Measurements from ENCODE around the gene ZMIZ1. TPM values are rescaled to one million over a fixed set of nuclear protein-coding genes. Genes with fewer than 3 reads are reported as not detected.
A peak's percentile ranks its signal among the peaks of the same experiment; 100 is the strongest.

The ZMIZ1 gene
- total and polyA plus RNA-seq, 4 donors, result 18.3 to 80.2 (median 42.6) TPM

DNA sequence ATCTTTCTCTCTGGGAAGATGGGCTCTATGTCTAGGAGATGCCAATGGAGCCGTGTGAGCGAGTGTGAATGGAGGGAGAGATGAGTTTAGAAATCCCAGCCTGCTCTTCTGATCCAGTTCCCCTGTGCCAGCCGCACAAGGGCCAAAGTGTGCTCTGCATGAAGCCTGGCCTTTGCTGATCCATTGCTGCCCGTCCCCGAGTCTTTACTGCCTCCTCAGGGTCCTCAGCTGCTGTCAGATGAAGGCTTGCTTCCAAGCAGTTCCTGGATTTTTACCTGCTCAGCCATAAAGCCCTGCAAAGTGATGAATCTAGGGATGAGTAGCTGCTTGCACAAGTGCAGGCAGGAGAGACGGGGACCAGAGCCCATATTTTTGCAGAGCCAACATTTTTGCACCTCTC, 115.9 kb downstream of the ZMIZ1 start:
- Histone ChIP-seq H3K9me3 (ENCODE audit: control insufficient read depth in 4 of 4, insufficient read depth in 3 of 4, low read length in 3 of 4) (no peaks in the 10 kb centered on the region), H3K27ac (ENCODE audit: low read depth in 1 of 2, low read length in 1 of 2) (peak overlapping the region; percentile 29 to 36), H3K27me3 (ENCODE audit: control insufficient read depth in 3 of 3, insufficient read depth in 3 of 3, low read length in 2 of 3) (no peaks in the 10 kb centered on the region), H3K36me3 (ENCODE audit: control insufficient read depth in 4 of 4, insufficient read depth in 4 of 4, low read length in 4 of 4) (peaks cover 0 to 16% (median 4%) of the 10 kb centered on the region in 4 donors), H3K4me1 (ENCODE audit: control insufficient read depth in 5 of 5, insufficient read depth in 5 of 5, low read length in 5 of 5) (peaks cover 10 to 65% (median 54%) of the 10 kb centered on the region in 5 donors), H3K4me3 (no peak overlapping the region), H3K9ac (ENCODE audit: insufficient read depth in 1 of 2, low read length in 2 of 2) (no peak overlapping the region)
- WGBS, 2 donors, result 59 to 76% methylated on average over 6 of the region's 6 CpGs
- no peak for ATAC-seq (ENCODE audit: insufficient read depth, low FRiP score)
- TF ChIP-seq, protein P1, sequence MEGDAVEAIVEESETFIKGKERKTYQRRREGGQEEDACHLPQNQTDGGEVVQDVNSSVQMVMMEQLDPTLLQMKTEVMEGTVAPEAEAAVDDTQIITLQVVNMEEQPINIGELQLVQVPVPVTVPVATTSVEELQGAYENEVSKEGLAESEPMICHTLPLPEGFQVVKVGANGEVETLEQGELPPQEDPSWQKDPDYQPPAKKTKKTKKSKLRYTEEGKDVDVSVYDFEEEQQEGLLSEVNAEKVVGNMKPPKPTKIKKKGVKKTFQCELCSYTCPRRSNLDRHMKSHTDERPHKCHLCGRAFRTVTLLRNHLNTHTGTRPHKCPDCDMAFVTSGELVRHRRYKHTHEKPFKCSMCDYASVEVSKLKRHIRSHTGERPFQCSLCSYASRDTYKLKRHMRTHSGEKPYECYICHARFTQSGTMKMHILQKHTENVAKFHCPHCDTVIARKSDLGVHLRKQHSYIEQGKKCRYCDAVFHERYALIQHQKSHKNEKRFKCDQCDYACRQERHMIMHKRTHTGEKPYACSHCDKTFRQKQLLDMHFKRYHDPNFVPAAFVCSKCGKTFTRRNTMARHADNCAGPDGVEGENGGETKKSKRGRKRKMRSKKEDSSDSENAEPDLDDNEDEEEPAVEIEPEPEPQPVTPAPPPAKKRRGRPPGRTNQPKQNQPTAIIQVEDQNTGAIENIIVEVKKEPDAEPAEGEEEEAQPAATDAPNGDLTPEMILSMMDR (IDR thresholded peaks at IDR 0.05; ENCODE audit: control extremely low read depth, extremely low read depth), result no peak
- no peak for DNase-seq

GRCh38 chr10:79185067-79185774, 116.5 kb downstream of the ZMIZ1 start:
- TF ChIP-seq, protein P1 (IDR thresholded peaks at IDR 0.05; ENCODE audit: control extremely low read depth, extremely low read depth), result no peak
- DNase-seq (peak; percentile 75 to 86 (median 77)), ATAC-seq (ENCODE audit: insufficient read depth, low FRiP score) (no peak)
- Histone ChIP-seq H3K36me3 (ENCODE audit: control insufficient read depth in 4 of 4, insufficient read depth in 4 of 4, low read length in 4 of 4) (peaks cover 0 to 13% (median 4%) of the 10 kb centered on the region in 4 donors), H3K27me3 (ENCODE audit: control insufficient read depth in 3 of 3, insufficient read depth in 3 of 3, low read length in 2 of 3) (no peaks in the 10 kb centered on the region), H3K9ac (ENCODE audit: insufficient read depth in 1 of 2, low read length in 2 of 2) (peak overlapping the region in 1 of 2 donors; percentile 59), H3K4me3 (no peak overlapping the region), H3K4me1 (ENCODE audit: control insufficient read depth in 5 of 5, insufficient read depth in 5 of 5, low read length in 5 of 5) (peaks cover 10 to 70% (median 49%) of the 10 kb centered on the region in 5 donors), H3K9me3 (ENCODE audit: control insufficient read depth in 4 of 4, insufficient read depth in 3 of 4, low read length in 3 of 4) (no peaks in the 10 kb centered on the region), H3K27ac (ENCODE audit: low read depth in 1 of 2, low read length in 1 of 2) (peak overlapping the region; percentile 29 to 34)
- 36% methylated on average over 12 of the region's 12 CpGs for WGBS, 2 donors

- Histone ChIP-seq H3K4me3 (no peak overlapping the region), H3K4me1 (ENCODE audit: control insufficient read depth in 5 of 5, insufficient read depth in 5 of 5, low read length in 5 of 5) (peaks cover 10 to 71% (median 49%) of the 10 kb centered on the region in 5 donors), H3K9ac (ENCODE audit: insufficient read depth in 1 of 2, low read length in 2 of 2) (peak overlapping the region in 1 of 2 donors; percentile 59), H3K27ac (ENCODE audit: low read depth in 1 of 2, low read length in 1 of 2) (peak overlapping the region in 1 of 2 donors; percentile 29), H3K36me3 (ENCODE audit: control insufficient read depth in 4 of 4, insufficient read depth in 4 of 4, low read length in 4 of 4) (peaks cover 0 to 10% (median 4%) of the 10 kb centered on the region in 4 donors), H3K27me3 (ENCODE audit: control insufficient read depth in 3 of 3, insufficient read depth in 3 of 3, low read length in 2 of 3) (no peaks in the 10 kb centered on the region), H3K9me3 (ENCODE audit: control insufficient read depth in 4 of 4, insufficient read depth in 3 of 4, low read length in 3 of 4) (no peaks in the 10 kb centered on the region)
- TF ChIP-seq, protein P1 (IDR thresholded peaks at IDR 0.05; ENCODE audit: control extremely low read depth, extremely low read depth), result no peak
- ATAC-seq (ENCODE audit: insufficient read depth, low FRiP score) (no peak), DNase-seq (no peak)
- WGBS, 2 donors, result 38 to 45% methylated on average over 7 of the region's 7 CpGs
Observed at GRCh38 chr10:79185796-79186374, 117.1 kb downstream of the ZMIZ1 start.

Measured in lung (tissue), 12 donors.